ENCODE data around the gene ARFGEF2. TPM values are rescaled to one million over a fixed set of nuclear protein-coding genes. Genes with fewer than 3 reads are reported as not detected.

ARFGEF2 gene
- total RNA-seq, 1 donor from 2014 or later: 39.1 TPM

Other genes with a start within 250 kb of the ARFGEF2 start
- 11.0 TPM for gene PREX1, start 93.7 kb upstream of the ARFGEF2 start, total RNA-seq
- gene CSE1L, start 124.6 kb downstream of the ARFGEF2 start, total RNA-seq: 41.4 TPM

All from Right ventricle myocardium inferior (tissue), 1 donor.